Upper lobe of left lung (tissue), 6 donors: Measurements from ENCODE around the gene CNPY2. TPM values are rescaled to one million over a fixed set of nuclear protein-coding genes. Genes with fewer than 3 reads are reported as not detected.
A peak's percentile ranks its signal among the peaks of the same experiment; 100 is the strongest.
"Not testable (repeated sequence)": the region's sequence is repeated elsewhere in the genome, so short reads cannot be mapped to it uniquely, and the experiment has no call there.

Source experiments
- ATAC-seq, 2 donors: fragments of 200-7000 bp; cut with Tn5 transposase; one replicate each; pipeline ENCODE4 v1.9.1; 2022; ENCODE audit warnings: mild to moderate bottlenecking in 2 of 2, moderate library complexity in 2 of 2; ENCODE audit not compliant: low FRiP score in 2 of 2
- DNase-seq, 2 donors: peaks; one replicate each; pipeline ENCODE4 v3.0.0-alpha.2; 2019 to 2020
- H3K27ac ChIP-seq, 4 donors: fragments of 200-600 bp; sonication (generic); one replicate each; pipeline ENCODE4 v1.5.1; 2016 to 2019
- H3K27me3 ChIP-seq, 4 donors: fragments of 200-600 bp; sonication (generic); one replicate each; pipeline ENCODE4 v1.5.1; 2017 to 2019
- H3K36me3 ChIP-seq, 4 donors: fragments of 200-600 bp; sonication (generic); one replicate each; pipeline ENCODE4 v1.5.1; 2016 to 2019
- H3K4me1 ChIP-seq, 4 donors: fragments of 200-600 bp; sonication (generic); one replicate each; pipeline ENCODE4 v1.5.1; 2018 to 2019
- H3K4me3 ChIP-seq, 4 donors: fragments of 200-600 bp; sonication (generic); one replicate each; pipeline ENCODE4 v1.5.1; 2017 to 2019; ENCODE audit warnings: mild to moderate bottlenecking in 2 of 4, moderate library complexity in 1 of 4
- H3K9me3 ChIP-seq, 4 donors: fragments of 200-600 bp; sonication (generic); one replicate each; pipeline ENCODE4 v1.5.1; 2018 to 2019
- CTCF ChIP-seq, 6 experiments: fragments of 450-650 bp in 4 of 6; fragments of 200-600 bp in 2 of 6; sonication (generic) in 2 of 6; IDR thresholded peaks; one replicate each; pipeline ENCODE4 v1.5.1; 2016 to 2019; ENCODE audit warnings: antibody characterized with exemption in 6 of 6
- EP300 ChIP-seq, 4 donors: sonication (generic); formaldehyde crosslinking; IDR thresholded peaks; one replicate each; pipeline ENCODE4 v1.5.1; 2017; ENCODE audit warnings: antibody characterized with exemption in 4 of 4, control low read depth in 2 of 4
- POLR2A ChIP-seq, 4 donors: fragments of 450-650 bp; IDR thresholded peaks; one replicate each; pipeline ENCODE4 v1.5.1; 2016 to 2017; ENCODE audit warnings: antibody characterized with exemption in 4 of 4, mild to moderate bottlenecking in 2 of 4
- POLR2AphosphoS5 ChIP-seq, 2 donors: sonication (generic); formaldehyde crosslinking; IDR thresholded peaks; one replicate each; pipeline ENCODE4 v1.5.1; 2017; ENCODE audit warnings: antibody characterized with exemption in 2 of 2
- WGBS, 2 donors: methylation state at CpG; one replicate each; pipeline ENCODE4 v1.1.5; 2017 to 2018; 5-methylcytosine and 5-hydroxymethylcytosine counted together
- total RNA-seq, 6 donors: library from RNA; depleted of rRNA in 4 of 6; stranded (reverse); fragments of >200 nt in 4 of 6; gene quantifications; one replicate each; pipeline versions ENCODE4 v1.1.0 to v1.2.1, GENCODE V29; 2016 to 2021
- donor health status: DM: no; HTN: no; CAD: no; lungs with moderate emphysema.
- donor health status: DM: no; HTN: yes; CAD: no; lungs with severe emphysema.

The CNPY2 gene
- total RNA-seq, 6 donors from 2014 or later = 50.3 to 105 (median 61.4) TPM

GRCh38 chr12:56280849-56281248, 34.9 kb downstream of the CNPY2 start:
- Histone ChIP-seq H3K36me3 (peaks cover 44 to 97% (median 86%) of the 10 kb centered on the region in 4 donors), H3K4me3 (no peak overlapping the region), H3K4me1 (peaks cover 0 to 11% (median 5%) of the 10 kb centered on the region in 4 donors), H3K9me3 (no peaks in the 10 kb centered on the region), H3K27me3 (no peaks in the 10 kb centered on the region), H3K27ac (no peak overlapping the region)
- TF ChIP-seq POLR2AphosphoS5 (IDR thresholded peaks at IDR 0.05) (no peak), POLR2A (IDR thresholded peaks at IDR 0.05) (no peak), EP300 (IDR thresholded peaks at IDR 0.05) (no peak), CTCF (IDR thresholded peaks at IDR 0.05) (no peak)
- ATAC-seq (no peak), DNase-seq (peak in 1 of 2 donors; percentile 28)

GRCh38 chr12:56278905-56279304, 36.9 kb downstream of the CNPY2 start:
- Histone ChIP-seq H3K27me3 (no peaks in the 10 kb centered on the region), H3K27ac (no peak overlapping the region), H3K4me1 (no peaks in the 10 kb centered on the region), H3K4me3 (no peak overlapping the region), H3K9me3 (no peaks in the 10 kb centered on the region), H3K36me3 (peaks cover 58 to 100% (median 91%) of the 10 kb centered on the region in 4 donors)
- DNase-seq (no peak), ATAC-seq (no peak)
- 80 to 84% methylated on average over 3 of the region's 3 CpGs for WGBS, 2 donors
- TF ChIP-seq POLR2A (IDR thresholded peaks at IDR 0.05) (no peak), POLR2AphosphoS5 (IDR thresholded peaks at IDR 0.05) (no peak), EP300 (IDR thresholded peaks at IDR 0.05) (no peak), CTCF (IDR thresholded peaks at IDR 0.05) (no peak)

DNA sequence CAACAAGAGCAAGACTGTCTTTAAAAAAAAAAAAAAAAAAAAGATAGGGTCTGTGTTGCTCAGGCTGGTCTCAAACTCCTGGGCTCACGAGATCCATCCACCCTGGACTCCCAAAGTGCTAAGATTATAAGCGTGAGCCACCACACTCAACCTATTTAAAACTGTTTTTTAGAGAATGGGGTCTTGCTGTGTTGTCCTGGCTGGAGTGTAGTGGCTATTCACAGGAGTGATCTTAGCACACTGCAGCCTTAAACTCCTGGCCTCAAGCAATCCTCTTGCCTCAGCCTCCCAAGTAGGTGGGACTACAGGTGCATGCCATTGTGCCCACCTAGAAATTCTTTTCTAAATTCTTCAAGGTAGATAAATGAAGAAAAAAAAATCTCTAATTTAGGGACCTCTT, 41.5 kb downstream of the CNPY2 start:
- DNase-seq (no peak), ATAC-seq (no peak)
- no peaks in the 10 kb centered on the region for H3K27me3 ChIP-seq
- 98 to 100% methylated on average over 2 of the region's 2 CpGs for WGBS, 2 donors
- TF ChIP-seq EP300 (IDR thresholded peaks at IDR 0.05) (no peak), POLR2AphosphoS5 (IDR thresholded peaks at IDR 0.05) (no peak)
- H3K4me3 ChIP-seq = no peak overlapping the region
- H3K36me3 ChIP-seq = peaks cover 45 to 97% (median 76%) of the 10 kb centered on the region in 4 donors
- no peak overlapping the region for H3K27ac ChIP-seq
- no peaks in the 10 kb centered on the region for H3K4me1 ChIP-seq
- no peaks in the 10 kb centered on the region for H3K9me3 ChIP-seq

DNA sequence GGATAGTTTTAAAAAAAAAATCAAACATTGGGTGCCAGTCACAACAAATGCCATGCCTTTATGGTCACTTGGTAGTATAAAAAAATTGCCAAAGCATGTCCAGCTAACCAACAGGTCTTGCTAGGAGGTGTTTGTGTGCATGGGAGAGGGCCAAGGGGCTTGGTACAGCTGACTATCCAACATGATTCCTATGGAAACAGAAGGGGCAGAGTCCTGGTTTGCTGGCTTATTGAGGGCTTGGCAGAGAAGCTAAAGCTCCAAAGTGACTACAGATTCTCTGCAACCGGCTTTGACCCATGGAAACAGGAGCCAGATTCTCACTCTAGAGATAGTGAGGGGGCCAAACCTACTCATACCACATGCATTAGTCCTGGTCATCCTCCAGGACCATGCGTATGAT, 43.3 kb downstream of the CNPY2 start:
- H3K27me3 ChIP-seq, H3K4me3 ChIP-seq, DNase-seq, H3K27ac ChIP-seq, ATAC-seq, H3K9me3 ChIP-seq: not testable (repeated sequence)
- Histone ChIP-seq H3K4me1 (peaks cover 3 to 10% (median 6%) of the 10 kb centered on the region in 4 donors), H3K36me3 (peaks cover 35 to 79% (median 60%) of the 10 kb centered on the region in 4 donors)
- 78 to 98% methylated on average over 2 of the region's 2 CpGs for WGBS, 2 donors

DNA sequence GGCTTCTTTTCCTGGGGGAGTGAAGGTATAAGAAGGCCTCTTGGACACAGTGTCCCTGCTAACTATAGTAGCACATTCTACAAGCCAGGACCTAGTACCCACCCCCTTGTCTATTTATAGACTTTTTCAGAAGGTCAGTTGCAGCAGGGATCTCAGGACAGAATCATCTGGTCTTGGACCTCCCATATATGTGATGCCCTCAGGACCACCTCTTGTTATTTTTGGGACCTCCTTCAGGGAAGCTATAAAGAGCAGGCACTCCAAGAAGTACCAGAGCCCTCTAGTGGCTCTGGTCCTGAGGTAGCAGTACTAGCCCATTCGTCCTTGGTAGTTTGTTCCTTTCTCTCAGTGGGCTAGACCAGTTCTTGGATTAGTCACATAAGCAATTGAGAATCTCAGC, 44.8 kb downstream of the CNPY2 start:
- H3K27ac ChIP-seq = no peak overlapping the region
- 20 to 33% methylated on average over 1 of the region's 1 CpG for WGBS, 2 donors
- H3K36me3 ChIP-seq = peaks cover 30 to 64% (median 48%) of the 10 kb centered on the region in 4 donors
- H3K4me3 ChIP-seq = no peak overlapping the region
- no peak for DNase-seq
- ATAC-seq = no peak
- no peaks in the 10 kb centered on the region for H3K27me3 ChIP-seq
- H3K9me3 ChIP-seq = no peaks in the 10 kb centered on the region
- no peak for TF ChIP-seq EP300 (IDR thresholded peaks at IDR 0.05)
- TF ChIP-seq CTCF (IDR thresholded peaks at IDR 0.05) = no peak
- TF ChIP-seq POLR2A (IDR thresholded peaks at IDR 0.05) = no peak
- TF ChIP-seq POLR2AphosphoS5 (IDR thresholded peaks at IDR 0.05) = no peak
- peaks cover 11 to 19% (median 12%) of the 10 kb centered on the region in 4 donors for H3K4me1 ChIP-seq

DNA sequence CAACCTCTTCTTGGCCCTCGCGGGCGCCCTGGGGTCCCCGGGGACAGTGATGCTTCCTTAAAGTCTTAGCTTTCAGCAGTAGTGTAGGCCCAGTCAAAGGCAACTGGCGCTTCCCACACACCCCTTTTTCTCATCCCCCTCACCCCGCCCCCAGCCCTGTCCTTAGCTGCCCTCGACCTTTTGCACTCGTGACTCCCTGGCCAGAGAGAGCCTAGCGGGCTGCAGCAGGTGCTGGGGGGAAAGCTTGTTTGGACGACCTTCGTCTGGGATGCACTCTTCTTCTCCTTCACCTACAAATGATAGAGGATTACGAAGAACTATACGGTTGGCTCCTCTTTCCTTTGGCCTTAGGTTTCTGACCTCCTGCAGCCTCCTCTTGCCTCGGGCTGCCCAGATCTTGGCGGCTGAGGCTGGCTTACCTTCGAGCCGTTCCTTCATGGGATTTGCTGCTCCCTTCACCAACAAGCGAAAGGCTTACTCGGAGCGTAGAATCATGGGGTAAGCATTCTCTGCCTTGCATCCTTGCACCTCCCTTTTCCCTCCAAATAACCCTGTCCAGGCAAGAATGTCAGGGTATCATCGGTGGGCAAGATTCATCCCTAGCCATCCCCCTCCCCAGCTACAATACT, 48.2 kb downstream of the CNPY2 start:
- peak overlapping the region; percentile 77 to 86 (median 84) for H3K4me3 ChIP-seq
- H3K36me3 ChIP-seq = peaks cover 5 to 31% (median 14%) of the 10 kb centered on the region in 4 donors
- WGBS, 2 donors = 31 to 38% methylated on average over 21 of the region's 21 CpGs
- ATAC-seq (peak; percentile 13 to 33), DNase-seq (peak in 1 of 2 donors; percentile 23)
- TF ChIP-seq POLR2AphosphoS5 (IDR thresholded peaks at IDR 0.05) (no peak), POLR2A (IDR thresholded peaks at IDR 0.05) (no peak), CTCF (IDR thresholded peaks at IDR 0.05) (no peak)
- H3K9me3 ChIP-seq = no peaks in the 10 kb centered on the region
- H3K27me3 ChIP-seq = no peaks in the 10 kb centered on the region
- peaks cover 12 to 23% (median 14%) of the 10 kb centered on the region in 4 donors for H3K4me1 ChIP-seq
- peak overlapping the region; percentile 93 to 96 (median 94) for H3K27ac ChIP-seq
